Measurements from ENCODE around the gene MNS1. TPM values are rescaled to one million over a fixed set of nuclear protein-coding genes. Genes with fewer than 3 reads are reported as not detected.

The MNS1 gene
- total and polyA plus RNA-seq, 9 of the 15 experiments (the other 6 are each of a cell fraction or from before 2014, with no cell fraction given): 1.1 to 10.3 (median 2.5) TPM

DNA sequence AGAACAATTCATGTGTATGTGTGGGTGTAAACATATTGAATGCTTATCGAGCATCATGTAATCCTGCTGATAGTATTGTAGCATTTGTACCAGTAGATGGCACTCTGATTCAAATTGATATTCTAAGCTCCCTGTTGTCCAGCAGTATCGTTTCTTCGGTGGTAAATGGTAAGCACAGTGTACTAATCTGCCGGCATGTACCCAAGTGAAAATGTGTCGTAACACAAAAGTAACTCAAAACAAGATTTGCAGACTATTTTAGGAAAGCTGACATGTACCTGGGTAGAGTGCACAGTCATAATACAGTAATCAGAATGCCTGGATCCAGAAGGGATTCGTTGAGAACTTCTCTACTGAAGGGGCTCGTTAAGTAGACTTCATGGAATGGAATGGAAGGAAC is 31.7 kb upstream of the MNS1 start (continued):
- TF ChIP-seq RB1 (IDR thresholded peaks at IDR 0.05; ENCODE audit: low read depth): 0 out of 2 replicates have a peak, but pooled peaks have one; percentile 27
- TF ChIP-seq, protein P1, sequence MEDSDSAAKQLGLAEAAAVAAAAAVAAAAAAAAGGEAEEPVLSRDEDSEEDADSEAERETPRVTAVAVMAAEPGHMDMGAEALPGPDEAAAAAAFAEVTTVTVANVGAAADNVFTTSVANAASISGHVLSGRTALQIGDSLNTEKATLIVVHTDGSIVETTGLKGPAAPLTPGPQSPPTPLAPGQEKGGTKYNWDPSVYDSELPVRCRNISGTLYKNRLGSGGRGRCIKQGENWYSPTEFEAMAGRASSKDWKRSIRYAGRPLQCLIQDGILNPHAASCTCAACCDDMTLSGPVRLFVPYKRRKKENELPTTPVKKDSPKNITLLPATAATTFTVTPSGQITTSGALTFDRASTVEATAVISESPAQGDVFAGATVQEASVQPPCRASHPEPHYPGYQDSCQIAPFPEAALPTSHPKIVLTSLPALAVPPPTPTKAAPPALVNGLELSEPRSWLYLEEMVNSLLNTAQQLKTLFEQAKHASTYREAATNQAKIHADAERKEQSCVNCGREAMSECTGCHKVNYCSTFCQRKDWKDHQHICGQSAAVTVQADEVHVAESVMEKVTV (CRISPR knock-in tag; IDR thresholded peaks at IDR 0.05): peak; percentile 78
- TF ChIP-seq, protein P2, sequence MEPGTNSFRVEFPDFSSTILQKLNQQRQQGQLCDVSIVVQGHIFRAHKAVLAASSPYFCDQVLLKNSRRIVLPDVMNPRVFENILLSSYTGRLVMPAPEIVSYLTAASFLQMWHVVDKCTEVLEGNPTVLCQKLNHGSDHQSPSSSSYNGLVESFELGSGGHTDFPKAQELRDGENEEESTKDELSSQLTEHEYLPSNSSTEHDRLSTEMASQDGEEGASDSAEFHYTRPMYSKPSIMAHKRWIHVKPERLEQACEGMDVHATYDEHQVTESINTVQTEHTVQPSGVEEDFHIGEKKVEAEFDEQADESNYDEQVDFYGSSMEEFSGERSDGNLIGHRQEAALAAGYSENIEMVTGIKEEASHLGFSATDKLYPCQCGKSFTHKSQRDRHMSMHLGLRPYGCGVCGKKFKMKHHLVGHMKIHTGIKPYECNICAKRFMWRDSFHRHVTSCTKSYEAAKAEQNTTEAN (CRISPR knock-in tag; IDR thresholded peaks at IDR 0.05): no peak
- TF ChIP-seq ELF1 (tag; IDR thresholded peaks at IDR 0.05): no peak
- TF ChIP-seq GABPA (tag; conservative IDR thresholded peaks at IDR 0.05; ENCODE audit: low read depth): no peak
- no peak for TF ChIP-seq EP300 (IDR thresholded peaks at IDR 0.05; ENCODE audit: low read length)
- TF ChIP-seq, protein P3, sequence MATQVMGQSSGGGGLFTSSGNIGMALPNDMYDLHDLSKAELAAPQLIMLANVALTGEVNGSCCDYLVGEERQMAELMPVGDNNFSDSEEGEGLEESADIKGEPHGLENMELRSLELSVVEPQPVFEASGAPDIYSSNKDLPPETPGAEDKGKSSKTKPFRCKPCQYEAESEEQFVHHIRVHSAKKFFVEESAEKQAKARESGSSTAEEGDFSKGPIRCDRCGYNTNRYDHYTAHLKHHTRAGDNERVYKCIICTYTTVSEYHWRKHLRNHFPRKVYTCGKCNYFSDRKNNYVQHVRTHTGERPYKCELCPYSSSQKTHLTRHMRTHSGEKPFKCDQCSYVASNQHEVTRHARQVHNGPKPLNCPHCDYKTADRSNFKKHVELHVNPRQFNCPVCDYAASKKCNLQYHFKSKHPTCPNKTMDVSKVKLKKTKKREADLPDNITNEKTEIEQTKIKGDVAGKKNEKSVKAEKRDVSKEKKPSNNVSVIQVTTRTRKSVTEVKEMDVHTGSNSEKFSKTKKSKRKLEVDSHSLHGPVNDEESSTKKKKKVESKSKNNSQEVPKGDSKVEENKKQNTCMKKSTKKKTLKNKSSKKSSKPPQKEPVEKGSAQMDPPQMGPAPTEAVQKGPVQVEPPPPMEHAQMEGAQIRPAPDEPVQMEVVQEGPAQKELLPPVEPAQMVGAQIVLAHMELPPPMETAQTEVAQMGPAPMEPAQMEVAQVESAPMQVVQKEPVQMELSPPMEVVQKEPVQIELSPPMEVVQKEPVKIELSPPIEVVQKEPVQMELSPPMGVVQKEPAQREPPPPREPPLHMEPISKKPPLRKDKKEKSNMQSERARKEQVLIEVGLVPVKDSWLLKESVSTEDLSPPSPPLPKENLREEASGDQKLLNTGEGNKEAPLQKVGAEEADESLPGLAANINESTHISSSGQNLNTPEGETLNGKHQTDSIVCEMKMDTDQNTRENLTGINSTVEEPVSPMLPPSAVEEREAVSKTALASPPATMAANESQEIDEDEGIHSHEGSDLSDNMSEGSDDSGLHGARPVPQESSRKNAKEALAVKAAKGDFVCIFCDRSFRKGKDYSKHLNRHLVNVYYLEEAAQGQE (IDR thresholded peaks at IDR 0.05; ENCODE audit: borderline replicate concordance): peak; percentile 80; the same call in 1 of the 2 replicates
- TF ChIP-seq, protein P3 (CRISPR knock-in tag; IDR thresholded peaks at IDR 0.05; ENCODE audit: low read depth): no peak
- TF ChIP-seq, protein P4, sequence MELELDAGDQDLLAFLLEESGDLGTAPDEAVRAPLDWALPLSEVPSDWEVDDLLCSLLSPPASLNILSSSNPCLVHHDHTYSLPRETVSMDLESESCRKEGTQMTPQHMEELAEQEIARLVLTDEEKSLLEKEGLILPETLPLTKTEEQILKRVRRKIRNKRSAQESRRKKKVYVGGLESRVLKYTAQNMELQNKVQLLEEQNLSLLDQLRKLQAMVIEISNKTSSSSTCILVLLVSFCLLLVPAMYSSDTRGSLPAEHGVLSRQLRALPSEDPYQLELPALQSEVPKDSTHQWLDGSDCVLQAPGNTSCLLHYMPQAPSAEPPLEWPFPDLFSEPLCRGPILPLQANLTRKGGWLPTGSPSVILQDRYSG (tag; conservative IDR thresholded peaks at IDR 0.05; ENCODE audit: low read depth): no peak
- no peak for TF ChIP-seq CREM (IDR thresholded peaks at IDR 0.05; ENCODE audit: low read depth)
- TF ChIP-seq FOXM1 (IDR thresholded peaks at IDR 0.05; ENCODE audit: low read depth): no peak
- TF ChIP-seq FOXM1 (CRISPR knock-in tag; IDR thresholded peaks at IDR 0.05; ENCODE audit: low read depth): no peak
- no peak for TF ChIP-seq RBM17 (IDR thresholded peaks at IDR 0.05; ENCODE audit: borderline replicate concordance, low read depth, low read length)

All from K562 (cell line).